COR-L47 (cell line): ENCODE measurements around the gene ABCB9.
A peak's percentile ranks its signal among the peaks of the same experiment; 100 is the strongest.
"Not testable (repeated sequence)": the region's sequence is repeated elsewhere in the genome, so short reads cannot be mapped to it uniquely, and the experiment has no call there.

Experiments used
- DNase-seq: peaks from one replicate; lab custom pipeline; 2025; lab: John Stamatoyannopoulos, UW

ABCB9 gene

DNA sequence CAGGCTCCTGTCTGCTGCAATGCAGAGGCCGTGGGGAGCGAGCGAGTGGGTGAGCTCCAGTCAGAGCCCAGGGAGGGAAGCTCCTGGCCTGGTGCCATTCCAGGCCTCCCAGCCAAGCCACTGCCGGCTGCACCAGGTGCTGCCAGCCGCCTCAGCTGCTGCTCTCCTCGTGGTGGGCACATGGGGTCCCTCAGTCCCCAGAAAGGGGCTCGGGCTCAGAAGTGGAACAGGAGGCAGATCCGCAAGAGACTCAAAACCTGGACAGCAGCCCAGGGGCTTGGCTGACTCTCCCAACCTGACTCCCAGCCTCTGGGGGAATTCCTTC is 2.4 kb downstream of the ABCB9 start:
- DNase-seq, result peak; percentile 46

GRCh38 chr12:122961531-122962329 is 4.5 kb downstream of the ABCB9 start:
- peak; percentile 17 for DNase-seq

GRCh38 chr12:122960193-122960569 is 6.1 kb downstream of the ABCB9 start:
- DNase-seq, result no peak

- no peak for DNase-seq
Observed at GRCh38 chr12:122959566-122960192, 6.6 kb downstream of the ABCB9 start.

DNA sequence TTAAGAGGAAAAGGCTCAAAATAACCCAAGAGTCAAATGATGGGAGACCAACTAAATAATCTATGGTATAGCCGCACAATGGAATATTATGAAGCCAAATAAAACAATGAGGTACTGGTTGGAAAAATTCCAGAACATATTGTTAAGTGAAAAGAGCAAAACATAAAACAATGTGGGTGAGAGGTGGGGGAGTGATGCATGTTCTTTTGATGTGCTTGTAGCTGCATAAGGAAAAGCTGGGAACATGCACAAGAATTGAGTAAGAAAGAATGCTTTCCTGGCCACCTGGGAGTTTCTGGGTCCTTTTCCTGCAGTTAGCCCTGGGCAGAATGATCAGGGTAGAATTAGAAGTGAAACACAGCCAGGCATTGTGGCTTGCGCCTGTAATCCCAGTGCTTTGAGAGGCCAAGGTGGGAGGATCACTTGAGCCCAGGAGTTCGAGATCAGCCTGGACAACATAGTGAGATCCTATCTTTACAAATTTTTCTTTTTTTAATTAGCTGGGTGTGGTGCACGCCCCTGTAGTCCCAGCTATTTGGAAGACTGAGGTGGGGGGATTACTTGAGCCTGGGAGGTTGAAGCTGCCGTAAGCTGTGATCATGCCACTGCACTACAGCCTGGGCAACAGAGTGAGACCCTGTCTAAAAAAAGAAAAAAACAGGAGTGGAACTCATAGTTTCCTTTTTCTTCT is 7.9 kb downstream of the ABCB9 start:
- no peak for DNase-seq

GRCh38 chr12:122956035-122956434 is 10.2 kb downstream of the ABCB9 start:
- DNase-seq, result no peak

GRCh38 chr12:122955156-122955555 is 11.1 kb downstream of the ABCB9 start:
- DNase-seq, result no peak

GRCh38 chr12:122951979-122952892 is 14.0 kb downstream of the ABCB9 start:
- peak; percentile 64 for DNase-seq

GRCh38 chr12:122951406-122951805 is 14.9 kb downstream of the ABCB9 start:
- no peak for DNase-seq

DNA sequence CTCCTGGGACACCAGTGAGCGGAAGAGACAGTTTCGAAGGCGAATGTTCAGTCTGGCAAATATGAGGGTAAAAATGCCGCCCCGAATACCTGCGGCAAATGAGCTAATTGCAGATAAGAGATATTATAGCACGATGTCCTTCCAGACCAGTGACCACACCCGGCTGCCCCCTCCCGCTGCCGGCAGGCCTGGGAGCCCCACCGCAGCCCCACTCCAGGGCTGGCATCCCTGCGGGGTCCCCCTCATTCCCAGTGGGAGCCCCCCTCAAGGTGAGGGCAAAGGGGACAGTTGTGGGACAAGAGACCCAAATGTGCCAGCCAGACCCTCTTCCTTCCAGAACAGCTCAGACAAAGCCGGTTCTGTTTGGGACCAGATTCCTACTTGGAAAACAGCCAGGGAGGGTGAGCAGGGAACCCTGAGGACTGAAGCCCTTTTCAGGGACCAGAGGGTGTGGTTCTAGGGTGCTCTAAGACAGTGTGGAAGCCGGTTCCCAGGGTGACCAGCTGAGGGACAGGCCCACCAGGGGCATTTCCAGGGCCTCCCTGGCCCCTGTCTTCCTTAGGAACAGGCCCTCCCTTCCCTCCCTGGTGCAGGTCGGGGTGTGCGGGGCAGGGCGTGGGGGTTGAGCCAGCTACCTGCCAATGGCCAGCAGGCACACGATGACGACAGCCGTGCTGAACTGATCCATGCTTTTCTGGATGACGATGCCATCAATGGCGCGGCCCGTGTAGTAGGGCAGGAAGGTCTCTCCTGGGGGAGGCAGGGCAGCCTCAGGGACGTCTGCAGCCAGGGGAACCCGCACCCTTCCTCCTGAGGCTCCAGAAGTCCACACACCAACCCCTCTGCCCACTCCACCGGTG is 16.2 kb downstream of the ABCB9 start:
- DNase-seq, result no peak

DNA sequence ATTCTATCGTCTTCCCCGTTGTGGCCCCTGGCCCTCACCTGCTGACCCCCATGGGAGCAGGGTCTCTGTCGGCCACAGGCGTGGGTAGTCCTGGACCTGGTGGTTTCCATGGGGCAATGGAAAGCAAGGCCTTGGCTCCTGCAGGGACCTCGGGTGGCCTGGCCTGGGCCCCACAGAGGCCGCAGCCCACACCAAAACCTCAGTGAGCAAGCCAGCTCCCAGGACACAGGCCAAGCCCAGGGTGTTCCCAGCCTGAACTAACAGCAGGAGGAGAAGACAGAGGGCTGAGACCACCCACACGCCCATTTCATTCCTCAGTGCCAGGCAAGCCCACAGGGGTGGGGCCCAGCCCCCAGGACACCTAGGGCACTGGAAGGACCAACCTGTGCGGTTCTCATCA is 16.9 kb downstream of the ABCB9 start:
- no peak for DNase-seq

DNA sequence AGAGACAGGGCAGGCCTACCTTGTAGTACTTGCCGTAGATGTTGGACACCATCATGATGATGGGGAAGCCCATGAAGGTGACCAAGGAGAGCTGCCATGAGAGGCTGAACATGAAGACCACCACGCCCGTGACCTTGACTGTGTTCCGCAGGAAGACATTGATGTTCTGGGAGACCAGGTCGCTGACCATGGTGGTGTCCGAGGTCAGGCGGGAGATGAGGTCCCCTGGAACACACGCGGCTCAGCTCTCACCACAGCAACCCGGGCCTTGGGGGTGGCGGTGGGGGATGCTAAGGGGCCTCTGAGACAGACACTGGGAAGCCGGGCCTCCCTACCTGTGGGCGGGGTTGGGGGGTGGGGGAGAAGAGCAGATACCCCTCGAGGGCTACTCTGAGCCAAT is 17.7 kb downstream of the ABCB9 start:
- no peak for DNase-seq

GRCh38 chr12:122947352-122947792 is 18.9 kb downstream of the ABCB9 start:
- DNase-seq, result no peak

DNA sequence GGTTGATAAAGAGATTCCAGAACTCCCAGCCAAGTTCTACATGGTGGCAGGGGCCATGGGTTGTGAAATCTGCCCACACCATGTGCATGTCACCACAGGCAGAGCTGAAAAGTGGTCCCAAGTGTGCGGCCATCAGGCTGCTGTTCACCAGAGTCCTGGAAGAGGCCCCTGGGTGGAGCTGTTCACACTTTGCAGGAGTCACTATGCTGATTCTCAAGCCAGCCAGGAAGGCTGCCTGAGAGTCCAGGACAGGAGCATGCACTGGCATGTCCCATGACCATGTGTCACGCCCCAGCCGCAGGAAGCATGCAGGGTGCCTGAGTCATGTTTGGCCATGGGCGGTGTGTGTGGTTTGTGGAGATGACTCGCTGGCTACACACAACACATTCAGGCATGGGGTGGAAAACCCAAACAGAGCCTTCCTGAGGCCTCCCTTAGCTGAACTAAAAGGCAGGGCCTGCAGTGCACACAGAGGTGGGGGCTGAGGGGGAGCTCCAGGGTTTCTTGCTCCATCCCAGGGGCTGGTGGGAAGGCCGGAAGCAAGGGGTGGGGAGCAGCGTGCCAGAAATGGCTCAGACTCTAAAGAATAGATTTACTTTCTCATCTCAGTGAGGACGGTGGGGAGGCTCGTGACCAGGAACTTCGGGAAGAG is 19.4 kb downstream of the ABCB9 start:
- no peak for DNase-seq

DNA sequence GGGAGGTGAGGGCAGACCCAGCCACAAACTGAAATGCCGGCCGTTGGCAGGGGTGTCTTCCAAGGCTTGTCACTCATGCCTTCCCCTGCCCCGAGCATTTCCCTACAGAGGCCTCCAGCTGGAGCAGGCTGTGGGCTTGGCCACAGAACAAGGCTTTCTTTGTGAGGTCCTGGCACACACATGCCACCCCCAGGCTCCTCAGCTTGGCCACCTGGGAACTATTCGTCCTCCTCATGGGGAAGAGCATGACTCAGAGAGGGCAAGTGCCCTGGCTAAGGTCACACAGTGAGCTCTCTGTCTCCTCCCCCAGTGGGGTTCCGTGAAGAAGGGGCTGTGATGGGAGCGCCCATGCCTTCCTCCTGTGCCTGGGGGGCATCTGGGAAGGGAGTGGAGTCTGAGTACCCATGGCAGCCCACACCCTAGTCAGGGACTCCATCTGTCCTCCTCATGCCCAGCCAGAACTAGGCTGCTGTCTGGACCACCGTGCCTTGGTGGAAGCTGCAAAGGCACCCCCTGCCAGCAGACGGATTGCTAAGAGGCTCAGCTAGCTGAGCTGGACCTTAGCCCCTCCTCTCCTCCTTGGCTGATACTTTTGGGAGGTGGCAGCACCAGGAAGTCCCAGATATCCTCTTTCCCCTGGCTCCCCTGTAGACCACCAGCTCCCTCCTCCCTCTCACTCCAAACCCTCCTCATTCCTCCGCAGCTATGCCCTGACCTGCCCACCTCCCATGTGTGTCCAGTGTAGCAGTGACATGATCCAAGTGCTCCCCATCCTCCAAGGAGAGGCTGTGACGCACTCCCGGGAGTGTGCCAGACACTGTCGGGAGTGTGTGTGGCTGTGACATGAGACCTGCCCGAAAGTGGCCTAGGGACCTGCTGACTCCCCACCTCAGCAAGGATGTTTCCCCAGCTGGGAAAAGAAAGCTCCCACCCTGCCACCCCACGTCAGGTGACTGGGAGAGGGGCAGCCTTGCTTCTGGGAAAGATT is 21.4 kb downstream of the ABCB9 start:
- no peak for DNase-seq

GRCh38 chr12:122943196-122943595 is 23.1 kb downstream of the ABCB9 start:
- no peak for DNase-seq

- no peak for DNase-seq
Observed at GRCh38 chr12:122942637-122943036, 23.6 kb downstream of the ABCB9 start.

GRCh38 chr12:122941351-122941750 is 24.9 kb downstream of the ABCB9 start:
- not testable (repeated sequence) for DNase-seq

GRCh38 chr12:122939125-122939524 is 27.1 kb downstream of the ABCB9 start:
- no peak for DNase-seq
